K562 (cell line): Measurements from ENCODE around the gene TP63. TPM values are rescaled to one million over a fixed set of nuclear protein-coding genes. Genes with fewer than 3 reads are reported as not detected.

Experiments used
- ATAC-seq: fragments of 200-7000 bp; cut with Tn5 transposase; 3 replicates; pipeline ENCODE4 v1.9.1; 2020; ENCODE audit warnings: moderate library complexity
- BruUV-seq: library from RNA; stranded (reverse); fragments of 400-500 nt; replicated peaks from 2 replicates; lab custom pipeline; 2021; lab: Mats Ljungman, UMichigan
- CTCF ChIA-PET: fragments of 300-600 bp; formaldehyde crosslinking; extraction: SDS; loops from one replicate; lab custom pipeline; 2021; ENCODE audit warnings: low intra/inter-chr PET ratio; lab: Yijun Ruan, JAX
- POLR2A ChIA-PET: fragments of 300-600, 350-650 bp; sonication (Branson Sonifier 250); formaldehyde crosslinking; extraction: SDS; loops from one replicate; lab custom pipeline; 2021; ENCODE audit warnings: antibody characterized with exemption, inconsistent platforms; lab: Yijun Ruan, JAX
- DNase-seq, 4 experiments: peaks; one replicate each; pipeline versions ENCODE4 v3.0.0 to v3.0.0-alpha.2; 2011 to 2018; ENCODE audit warnings: low spot score in 3 of 4, mixed read lengths in 3 of 4; ENCODE audit errors: extremely low read depth in 1 of 4
- FAIRE-seq: peaks from 2 replicates; lab custom pipeline; 2011; peaks lifted over from hg19 to GRCh38; lab: Jason Lieb, UNC
- H2AFZ ChIP-seq: 2 replicates; pipeline ENCODE4 v1.6.0; 2011; ENCODE audit warnings: low read depth, low read length, control low read depth, inconsistent platforms
- H3K27ac ChIP-seq: fragments of 200-600 bp; 3 replicates; pipeline ENCODE4 v1.8.0; 2011; ENCODE audit warnings: low read depth, mild to moderate bottlenecking, control low read depth, inconsistent platforms, low read length, moderate library complexity, mixed read lengths; ENCODE audit errors: extremely low read depth
- H3K27me3 ChIP-seq, 2 experiments: fragments of 300-600 bp in 1 of 2; 2 replicates in 1 of 2; 3 replicates in 1 of 2; pipeline versions ENCODE4 v1.6.0 to v1.8.0; 2011; ENCODE audit warnings: inconsistent platforms in 2 of 2, low read length in 2 of 2, mild to moderate bottlenecking in 1 of 2, mixed read lengths in 1 of 2, moderate library complexity in 1 of 2; ENCODE audit not compliant: control insufficient read depth in 2 of 2, insufficient read depth in 2 of 2
- H3K36me3 ChIP-seq: fragments of 300-600 bp; 3 replicates; pipeline ENCODE4 v1.8.0; 2011; ENCODE audit warnings: mild to moderate bottlenecking, low read length, inconsistent platforms; ENCODE audit not compliant: control insufficient read depth, insufficient read depth
- H3K4me1 ChIP-seq, 2 experiments: fragments of 200-600 bp in 1 of 2; replicated peaks in 1 of 2; 2 replicates in 1 of 2; 3 replicates in 1 of 2; pipeline versions ENCODE4 v1.5.1 to v1.8.0; 2011; ENCODE audit warnings: inconsistent platforms in 2 of 2, low read length in 2 of 2, mild to moderate bottlenecking in 1 of 2, mixed read lengths in 1 of 2, moderate library complexity in 1 of 2; ENCODE audit not compliant: control insufficient read depth in 2 of 2, insufficient read depth in 2 of 2
- H3K4me2 ChIP-seq: 2 replicates; pipeline ENCODE4 v1.6.1; 2011; ENCODE audit warnings: low read length, control low read depth, inconsistent platforms, mixed read lengths; ENCODE audit not compliant: insufficient read depth
- H3K4me3 ChIP-seq: fragments of 200-600 bp; sonication (generic), shearing (Covaris generic); 2 replicates; pipeline ENCODE4 v1.5.1; 2016; ENCODE audit warnings: control low read depth, inconsistent platforms
- H3K79me2 ChIP-seq: fragments of 200-600 bp; 3 replicates; pipeline ENCODE4 v1.8.0; 2011; ENCODE audit warnings: low read length, inconsistent platforms; ENCODE audit not compliant: control insufficient read depth, insufficient read depth
- H3K9ac ChIP-seq, 2 experiments: 2 replicates each; pipeline versions ENCODE4 v1.6.0 to v1.6.1; 2011; ENCODE audit warnings: low read depth in 2 of 2, low read length in 2 of 2, control low read depth in 1 of 2, inconsistent platforms in 1 of 2, mild to moderate bottlenecking in 1 of 2, mixed read lengths in 1 of 2; ENCODE audit not compliant: insufficient read depth in 1 of 2
- H3K9me1 ChIP-seq: one replicate; pipeline ENCODE4 v1.6.0; 2011; ENCODE audit warnings: inconsistent platforms, mild to moderate bottlenecking, low read length, moderate library complexity; ENCODE audit not compliant: control insufficient read depth, insufficient read depth
- H3K9me3 ChIP-seq: replicated peaks from 2 replicates; pipeline ENCODE4 v1.5.1; 2011; ENCODE audit warnings: low read depth, low read length, inconsistent platforms; ENCODE audit not compliant: control insufficient read depth, insufficient read depth
- H4K20me1 ChIP-seq: replicated peaks from 2 replicates; pipeline ENCODE4 v1.6.1; 2011; ENCODE audit warnings: low read length, inconsistent platforms, mixed read lengths; ENCODE audit not compliant: control insufficient read depth, insufficient read depth
- ATF6 ChIP-seq: sonication (generic); formaldehyde crosslinking; IDR thresholded peaks from 2 replicates; pipeline ENCODE4 v1.4.0; 2020; ENCODE audit warnings: mild to moderate bottlenecking, missing genetic modification reagents
- BDP1 ChIP-seq: IDR thresholded peaks from 3 replicates; pipeline ENCODE4 v1.6.1; 2011; ENCODE audit not compliant: insufficient read length, insufficient read depth
- KLF16 ChIP-seq: IDR thresholded peaks from 2 replicates; pipeline ENCODE4 v1.6.1; 2016; ENCODE audit warnings: antibody characterized with exemption
- LEF1 ChIP-seq: fragments of 450-650 bp; IDR thresholded peaks from 2 replicates; pipeline ENCODE4 v1.6.1; 2016; ENCODE audit warnings: mild to moderate bottlenecking
- SOX6 ChIP-seq: fragments of 450-650 bp; IDR thresholded peaks from 2 replicates; pipeline ENCODE4 v1.6.1; 2014; ENCODE audit warnings: mild to moderate bottlenecking
- U2AF1 ChIP-seq: fragments of 200-400 bp; formaldehyde crosslinking; optimal IDR thresholded peaks from 2 replicates; pipeline ENCODE3; 2017; ENCODE audit warnings: mild to moderate bottlenecking, low read depth, low read length, moderate library complexity
- ZNF165 ChIP-seq: fragments of 250-450 bp; sonication (Bioruptor Pico); IDR thresholded peaks from 2 replicates; pipeline ENCODE4 v1.4.0; 2020; ENCODE audit warnings: borderline replicate concordance
- ZNF830 ChIP-seq: fragments of 250-450 bp; sonication (Bioruptor Pico); IDR thresholded peaks from 2 replicates; pipeline ENCODE4 v1.5.0; 2021; ENCODE audit warnings: mild to moderate bottlenecking
- WGBS: fragments of 100-300 bp; shearing (Covaris generic); methylation state at CpG from one replicate; pipeline ENCODE4 v1.1.6; 2016; ENCODE audit warnings: low coverage, mixed read lengths; ENCODE audit not compliant: insufficient coverage; ENCODE audit errors: missing lambda C conversion rate; 5-methylcytosine and 5-hydroxymethylcytosine counted together
- in situ Hi-C: fragments of 300-500 bp; cut with MboI; formaldehyde crosslinking; loops from 4 replicates; pipeline ENCODE4 v1.15.0; 2018; ENCODE audit warnings: inconsistent platforms, mixed read lengths
- intact Hi-C: fragments of 100-400 bp; cut with micrococcal nuclease; formaldehyde crosslinking; loops from 2 replicates; pipeline ENCODE4 v1.14.2; 2022
- polyA plus RNA-seq, 8 experiments: library from polyadenylated mRNA; depleted of rRNA in 4 of 8; stranded (reverse) in 5 of 8; unstranded in 3 of 8; fragments of >200 nt; fragmentation: Nextera tagmentation in 2 of 8; fragmentation: Illumina TruSeq in 1 of 8; extraction: Ambion mirVana in 2 of 8; extraction: Trizol in 1 of 8; gene quantifications; 2 replicates each; pipeline versions ENCODE4 v1.2.1 to v1.2.3, GENCODE V29; 2011 to 2014; ENCODE audit warnings: inconsistent platforms in 1 of 8, missing spikeins in 1 of 8
- total RNA-seq, 7 experiments: library from RNA; depleted of rRNA in 6 of 7; stranded (reverse); fragments of >200 nt in 6 of 7; fragmentation: Illumina TruSeq in 2 of 7; extraction: Trizol in 2 of 7; gene quantifications; 2 replicates each; pipeline versions ENCODE4 v1.2.1 to v1.2.3, GENCODE V29; 2011 to 2021; ENCODE audit warnings: low replicate concordance in 1 of 7
- TF ChIP-seq, protein P1 (sequence below): sonication (generic); formaldehyde crosslinking; IDR thresholded peaks from 2 replicates; pipeline ENCODE4 v1.8.0; 2022; ENCODE audit warnings: missing genetic modification reagents, mild to moderate bottlenecking, borderline replicate concordance

Gene TP63
- total and polyA plus RNA-seq, 9 of the 15 experiments (the other 6 are each of a cell fraction or from before 2014, with no cell fraction given): 0.32 to 1.4 (median 0.50) TPM

DNA sequence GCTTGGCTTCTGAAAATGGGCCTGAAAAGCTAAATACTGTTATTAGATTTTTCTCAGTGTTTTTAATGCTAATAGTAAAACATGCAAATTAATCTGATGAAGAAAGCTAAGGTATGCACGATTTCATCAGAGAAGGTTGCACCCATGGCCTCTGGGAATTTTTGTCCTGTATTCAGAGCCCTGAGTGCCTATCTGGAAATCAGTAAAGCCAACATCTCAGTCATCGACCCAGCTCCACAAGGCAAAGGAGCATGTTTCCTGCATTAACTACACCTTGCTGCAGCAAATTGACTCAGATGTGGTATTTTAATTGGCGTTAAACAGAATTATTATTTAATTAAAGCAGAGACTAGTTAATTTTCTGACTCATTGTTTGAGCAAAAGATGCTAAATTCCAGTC lies 49.0 kb upstream of the TP63 start:
- no peaks in the 10 kb centered on the region for H3K79me2 ChIP-seq
- ChIA-PET POLR2A (no interaction called here), CTCF (no interaction called here)
- TF ChIP-seq ATF6 (CRISPR knock-in tag): no peak
- TF ChIP-seq U2AF1: no peak
- TF ChIP-seq ZNF830 (CRISPR knock-in tag): no peak
- TF ChIP-seq, protein P1, sequence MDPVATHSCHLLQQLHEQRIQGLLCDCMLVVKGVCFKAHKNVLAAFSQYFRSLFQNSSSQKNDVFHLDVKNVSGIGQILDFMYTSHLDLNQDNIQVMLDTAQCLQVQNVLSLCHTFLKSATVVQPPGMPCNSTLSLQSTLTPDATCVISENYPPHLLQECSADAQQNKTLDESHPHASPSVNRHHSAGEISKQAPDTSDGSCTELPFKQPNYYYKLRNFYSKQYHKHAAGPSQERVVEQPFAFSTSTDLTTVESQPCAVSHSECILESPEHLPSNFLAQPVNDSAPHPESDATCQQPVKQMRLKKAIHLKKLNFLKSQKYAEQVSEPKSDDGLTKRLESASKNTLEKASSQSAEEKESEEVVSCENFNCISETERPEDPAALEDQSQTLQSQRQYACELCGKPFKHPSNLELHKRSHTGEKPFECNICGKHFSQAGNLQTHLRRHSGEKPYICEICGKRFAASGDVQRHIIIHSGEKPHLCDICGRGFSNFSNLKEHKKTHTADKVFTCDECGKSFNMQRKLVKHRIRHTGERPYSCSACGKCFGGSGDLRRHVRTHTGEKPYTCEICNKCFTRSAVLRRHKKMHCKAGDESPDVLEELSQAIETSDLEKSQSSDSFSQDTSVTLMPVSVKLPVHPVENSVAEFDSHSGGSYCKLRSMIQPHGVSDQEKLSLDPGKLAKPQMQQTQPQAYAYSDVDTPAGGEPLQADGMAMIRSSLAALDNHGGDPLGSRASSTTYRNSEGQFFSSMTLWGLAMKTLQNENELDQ (CRISPR knock-in tag): no peak
- no peak for TF ChIP-seq KLF16
- TF ChIP-seq SOX6: no peak
- no peak for TF ChIP-seq BDP1
- TF ChIP-seq LEF1: no peak
- no peak for TF ChIP-seq ZNF165 (CRISPR knock-in tag)
- H3K9me1 ChIP-seq: no peaks in the 10 kb centered on the region
- H3K27me3 ChIP-seq: no peaks in the 10 kb centered on the region
- H3K36me3 ChIP-seq: no peaks in the 10 kb centered on the region
- FAIRE-seq (no peak), ATAC-seq (no peak), DNase-seq (no peak)
- H3K27ac ChIP-seq: no peak overlapping the region
- no peaks in the 10 kb centered on the region for H4K20me1 ChIP-seq
- in situ Hi-C loops (no loop called here), intact Hi-C loops (no loop called here)
- H3K4me3 ChIP-seq: no peak overlapping the region
- H3K9me3 ChIP-seq: no peaks in the 10 kb centered on the region; the same call in 1 of the 2 replicates
- no peak overlapping the region for H3K9ac ChIP-seq
- no peaks in the 10 kb centered on the region for H3K4me1 ChIP-seq
- no TSS peak for BruUV-seq
- no peak overlapping the region for H2AFZ ChIP-seq
- WGBS: 0% methylated on average over 3 of the region's 3 CpGs
- H3K4me2 ChIP-seq: no peak overlapping the region
